ENCODE measurements around the gene NRDE2.

NRDE2 gene

DNA sequence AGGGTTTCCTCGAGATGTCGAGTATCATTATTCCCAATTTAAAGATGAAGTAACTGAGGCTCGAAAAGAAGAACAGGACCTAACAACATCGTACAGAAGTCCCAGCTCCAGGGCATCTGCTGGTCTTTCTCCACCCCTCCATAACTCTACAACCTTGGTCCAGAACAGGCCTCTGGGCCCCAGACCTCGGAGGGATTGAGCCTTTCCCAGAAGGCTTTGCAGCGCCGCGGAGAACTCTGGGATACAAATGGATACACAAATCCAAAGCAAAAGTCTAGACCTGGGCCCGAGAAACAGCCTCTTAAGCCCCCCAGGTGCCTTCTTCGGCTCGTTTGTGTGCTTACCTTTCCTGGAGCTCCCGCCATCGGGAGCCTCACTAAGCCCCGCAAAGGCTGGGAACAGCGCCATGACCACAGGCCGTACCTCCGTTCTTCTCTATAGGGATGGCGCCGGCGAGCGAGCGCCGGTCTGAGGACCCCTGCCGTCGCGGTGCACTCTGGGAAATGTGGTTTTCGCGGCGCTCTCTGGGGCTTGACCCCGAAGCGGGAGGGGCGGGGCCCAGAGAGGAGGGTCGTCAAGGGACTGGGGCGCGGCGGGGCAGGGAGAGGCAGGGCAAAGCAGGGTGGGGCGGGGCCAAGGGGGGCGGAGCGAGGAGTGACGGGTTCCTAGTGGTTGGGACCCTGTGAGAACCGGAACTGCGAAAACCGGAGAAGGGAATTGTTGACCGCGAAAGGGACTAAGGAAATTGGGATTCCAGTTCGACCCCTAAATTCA is at the start of gene NRDE2:
Gene NRDE2 (minus strand): TSS at position 445 of the 774 bp plus-strand sequence. CDS start 37 bp downstream, at position 408.
- peak; percentile 98 for DNase-seq

GRCh38 chr14:90381011-90381786 is 49.5 kb upstream of the NRDE2 start:
- no peak for DNase-seq

DNA sequence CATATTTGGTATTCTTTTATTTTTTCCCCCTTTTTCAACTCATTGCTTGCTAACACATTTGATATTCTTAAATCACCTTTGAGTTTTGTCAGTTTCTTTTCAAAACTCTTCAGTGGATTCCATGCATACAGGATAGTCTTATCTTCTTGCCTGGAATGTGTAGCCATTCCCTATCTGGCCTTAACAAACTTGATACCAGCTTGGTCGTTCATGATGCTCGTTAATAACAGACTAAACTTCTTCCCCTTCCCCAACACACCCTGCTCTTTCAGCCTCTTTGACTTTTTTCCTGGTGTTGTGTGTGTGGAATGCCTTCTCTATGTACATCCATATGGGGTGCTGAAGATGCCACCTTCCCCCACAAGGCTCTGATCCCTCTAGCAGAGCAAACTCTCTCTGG is 47.4 kb upstream of the NRDE2 start:
- no peak for DNase-seq

DNA sequence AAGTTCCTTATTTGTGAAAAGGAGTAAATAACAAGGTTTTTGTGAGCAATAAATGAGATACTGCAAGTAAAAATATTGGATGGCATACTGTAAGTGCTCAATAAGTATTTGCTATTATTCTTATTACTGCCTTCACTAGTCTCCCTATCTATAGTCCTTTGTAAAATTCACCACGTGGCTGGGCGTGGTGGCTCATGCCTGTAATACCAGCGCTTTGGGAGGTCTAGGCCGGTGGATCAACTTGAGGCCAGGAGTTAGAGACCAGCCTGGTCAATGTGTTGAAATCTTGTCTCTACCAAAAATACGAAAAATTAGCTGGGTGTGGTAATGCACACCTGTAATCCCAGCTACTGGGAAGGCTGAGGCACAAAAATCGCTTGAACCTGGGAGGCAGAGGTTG is 46.5 kb upstream of the NRDE2 start:
- no peak for DNase-seq

GRCh38 chr14:90375934-90376333 is 44.2 kb upstream of the NRDE2 start:
- no peak for DNase-seq

GRCh38 chr14:90374813-90375212 is 43.1 kb upstream of the NRDE2 start:
- no peak for DNase-seq

DNA sequence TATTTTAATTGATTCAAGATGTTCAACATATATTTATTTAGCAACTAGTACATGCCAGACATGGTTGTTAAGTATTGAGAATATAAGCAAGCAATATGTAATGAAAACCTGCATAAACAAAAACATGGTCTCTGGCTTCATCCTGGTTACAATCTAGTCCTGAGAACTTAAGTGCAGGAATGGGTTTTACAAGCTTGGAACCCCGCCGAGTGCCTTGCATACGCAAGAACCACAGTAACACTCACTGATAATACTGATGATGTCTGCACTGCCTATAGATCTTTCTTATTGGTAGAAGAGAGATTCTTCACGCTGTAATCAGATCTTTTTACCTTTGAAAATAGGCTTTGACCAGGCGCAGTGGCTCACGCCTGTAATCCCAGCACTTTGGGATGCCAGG is 42.1 kb upstream of the NRDE2 start:
- no peak for DNase-seq

GRCh38 chr14:90368946-90369721 is 37.4 kb upstream of the NRDE2 start:
- peak; percentile 13 for DNase-seq

DNA sequence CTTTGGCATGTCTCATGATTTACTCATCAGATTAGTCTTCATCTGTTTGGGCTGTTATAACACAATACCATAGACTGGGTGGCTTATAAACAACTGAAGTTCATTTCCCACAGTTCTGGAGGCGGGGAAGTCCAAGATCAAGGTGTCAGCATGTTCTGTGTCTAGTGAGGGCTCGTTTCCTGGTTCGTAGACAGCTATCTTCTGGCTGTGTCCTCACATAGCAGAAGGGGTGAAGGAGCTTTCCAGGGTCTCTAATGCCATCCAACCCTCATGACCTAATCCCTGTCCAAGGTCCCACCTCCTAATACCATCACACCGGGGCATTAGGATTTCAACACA is 30.8 kb upstream of the NRDE2 start:
- DNase-seq: no peak

GRCh38 chr14:90361865-90362557 is 30.3 kb upstream of the NRDE2 start:
- no peak for DNase-seq

- DNase-seq: no peak
Measured at GRCh38 chr14:90358359-90358758, 26.6 kb upstream of the NRDE2 start.

DNA sequence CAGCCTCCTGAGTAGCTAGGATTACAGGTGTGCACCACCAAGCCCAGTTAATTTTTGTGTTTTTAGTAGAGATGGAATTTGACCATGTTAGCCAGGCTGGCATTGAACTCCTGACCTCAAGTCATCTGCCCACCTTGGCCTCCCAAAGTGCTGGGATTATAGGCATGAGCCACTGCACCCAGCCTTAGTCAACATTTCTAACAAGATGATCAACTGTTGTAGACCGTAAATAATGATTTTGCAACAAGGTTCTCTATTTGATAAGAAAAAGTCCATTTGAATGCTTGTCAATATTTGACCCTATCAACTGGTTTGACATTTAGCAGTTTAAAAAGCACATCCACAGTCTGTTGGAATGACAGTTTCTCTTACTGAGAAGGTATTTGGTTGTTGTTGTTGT is 25.2 kb upstream of the NRDE2 start:
- no peak for DNase-seq

DNA sequence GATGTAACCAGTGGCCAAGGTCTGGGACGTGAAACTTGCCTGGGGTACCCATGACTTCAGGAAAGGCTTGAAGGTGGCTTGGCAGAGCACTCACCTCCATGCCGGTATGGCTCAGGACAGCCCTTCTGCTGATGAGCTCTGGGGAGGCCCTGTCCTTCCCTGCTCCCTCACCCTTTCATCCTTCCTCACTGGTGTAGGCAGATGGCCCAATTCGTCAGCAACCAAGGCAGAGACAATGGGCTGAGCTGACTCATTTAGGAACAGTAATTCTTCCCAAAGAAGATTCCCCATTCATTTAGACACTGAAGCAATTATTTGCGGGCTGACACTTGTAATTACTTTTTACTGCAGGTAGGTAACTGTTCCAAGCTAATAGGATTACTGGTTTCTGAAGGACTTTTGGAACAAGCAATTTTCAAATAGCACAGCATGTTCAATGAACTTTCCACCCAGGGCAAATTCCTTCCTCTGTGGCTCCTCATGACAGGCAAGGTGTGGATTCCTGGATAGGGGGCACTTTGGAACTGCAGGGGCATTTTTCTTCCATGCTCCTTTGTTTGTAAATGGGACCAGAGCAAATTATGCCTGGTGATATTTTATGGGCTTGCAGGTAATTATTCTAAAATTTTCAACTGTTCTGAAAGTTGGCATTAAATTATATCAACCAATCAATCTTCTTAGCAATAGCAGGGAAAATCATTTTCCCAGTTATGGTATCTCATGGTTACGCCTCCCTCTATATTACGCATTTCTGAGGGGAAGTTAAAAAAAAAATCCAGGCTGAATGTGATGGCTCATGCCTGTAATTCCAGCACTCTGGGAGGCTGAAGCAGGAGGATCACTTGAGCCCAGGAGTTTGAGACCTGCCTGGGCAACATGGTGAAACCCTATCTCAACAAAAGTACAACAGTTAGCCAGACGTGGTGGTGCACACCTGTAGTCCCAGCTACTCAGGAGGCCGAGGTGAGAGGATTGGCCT is 24.1 kb upstream of the NRDE2 start:
- no peak for DNase-seq

- DNase-seq: no peak
Measured at GRCh38 chr14:90354551-90355298, 23.0 kb upstream of the NRDE2 start.

DNA sequence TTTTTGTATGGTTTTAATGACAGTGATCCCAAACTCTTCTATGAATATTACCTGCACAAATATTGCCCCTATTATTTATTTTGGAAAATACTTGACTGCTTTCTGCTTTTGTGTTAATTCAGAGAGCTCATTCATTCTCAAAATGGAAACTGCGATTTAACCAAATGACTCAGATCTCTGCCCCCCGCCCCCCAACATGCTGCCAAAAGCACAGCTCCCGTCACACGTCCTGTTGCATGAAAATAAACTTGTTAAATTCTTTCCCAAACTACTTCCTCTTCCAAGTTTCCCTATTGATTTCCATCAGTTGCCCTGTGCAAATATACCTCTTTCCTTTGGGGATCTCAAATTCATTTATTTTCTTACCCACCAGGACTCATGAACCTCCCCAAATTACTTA is 18.0 kb upstream of the NRDE2 start:
- DNase-seq: no peak

DNA sequence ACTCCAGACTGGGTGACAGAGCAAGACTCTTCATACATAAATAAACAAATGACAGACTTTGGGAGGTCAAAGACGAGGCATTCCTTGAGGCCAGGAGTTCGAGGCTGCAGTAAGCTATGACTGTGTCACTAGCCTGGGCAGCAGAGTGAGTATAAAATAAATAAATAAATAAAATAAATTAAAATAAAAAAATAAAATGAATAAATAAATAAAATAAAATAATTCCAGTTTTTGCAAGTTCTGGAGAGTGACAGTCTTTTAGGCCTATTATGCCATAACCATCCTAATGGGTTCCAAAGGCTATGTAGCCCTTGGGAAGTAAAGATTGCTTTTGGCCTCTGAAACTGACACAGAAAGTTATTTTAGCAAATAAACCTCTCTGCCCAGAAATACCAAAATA is 16.5 kb upstream of the NRDE2 start:
- no peak for DNase-seq

DNA sequence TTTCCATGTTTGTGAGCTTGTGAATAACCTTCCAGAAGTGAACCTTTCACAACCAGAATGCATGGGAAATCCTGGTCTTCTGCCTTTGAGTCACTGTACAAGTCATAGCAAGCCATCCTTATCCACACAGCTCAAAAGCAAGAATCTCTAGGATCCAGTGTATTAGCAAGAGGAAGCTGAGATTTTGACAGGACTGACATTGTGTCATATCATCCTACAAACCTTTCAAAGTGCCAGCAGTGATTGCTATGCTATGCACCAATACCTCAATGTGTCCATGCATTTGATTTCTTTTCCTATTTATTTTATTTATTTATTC is 13.5 kb upstream of the NRDE2 start:
- DNase-seq: no peak

DNA sequence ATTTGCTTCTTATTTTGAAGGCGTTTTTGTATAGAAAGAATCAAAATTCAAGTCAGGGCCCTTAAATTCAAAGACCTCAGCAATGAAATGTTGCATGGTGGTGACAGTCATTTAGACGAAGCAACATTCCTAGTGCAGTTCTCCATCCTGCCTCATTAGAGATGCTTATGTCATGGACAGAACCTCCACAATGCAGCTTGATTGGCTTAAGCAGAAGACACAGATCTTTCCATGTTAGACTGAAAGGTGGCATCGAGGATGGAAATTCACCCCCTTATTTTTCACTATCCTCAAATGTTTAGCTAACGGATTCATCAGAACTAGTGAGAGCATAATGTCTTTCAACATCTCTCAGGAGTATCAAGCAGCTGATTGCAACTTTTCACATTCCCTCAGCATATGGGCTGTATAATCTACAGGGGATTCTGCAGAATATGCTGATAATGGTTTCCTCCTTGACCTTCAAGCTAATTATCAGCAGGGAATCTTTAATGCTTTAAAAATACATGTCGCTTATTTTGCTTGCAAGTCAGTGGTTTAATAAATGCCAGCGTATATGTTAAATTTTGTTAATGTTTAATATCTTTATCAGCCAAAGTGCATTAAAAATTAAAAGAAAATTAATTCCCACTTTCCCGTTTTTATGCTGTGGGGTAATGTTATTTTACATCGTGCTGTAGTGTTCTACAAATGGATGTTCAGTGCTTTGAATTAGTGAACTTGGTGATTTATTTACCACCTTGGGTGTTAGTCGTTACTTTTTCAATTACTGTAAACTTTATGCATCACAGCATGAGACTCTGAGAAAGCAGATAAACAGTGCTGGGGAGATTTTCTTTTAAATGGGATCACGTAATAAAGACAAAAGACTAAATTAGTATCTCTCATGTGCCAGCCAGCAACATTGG is 12.8 kb upstream of the NRDE2 start:
- DNase-seq: no peak

DNA sequence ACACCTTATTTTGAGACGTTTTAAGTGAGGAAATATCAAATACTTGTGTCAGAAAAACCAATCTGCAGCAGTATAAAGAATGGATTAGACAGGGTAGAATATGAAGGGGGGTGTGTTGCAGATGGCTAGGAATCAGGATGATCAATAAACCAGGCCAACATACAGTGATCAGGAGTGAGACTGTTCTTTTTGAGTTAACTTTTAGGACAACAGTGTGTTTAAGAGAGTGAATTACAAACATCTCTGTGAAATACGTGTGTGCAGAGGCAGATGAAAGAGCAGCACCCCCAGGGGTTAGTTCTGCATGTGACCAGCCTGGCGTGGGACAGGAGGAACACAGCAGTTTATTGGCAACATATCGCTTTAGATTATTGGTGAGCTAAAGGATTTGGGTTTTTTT is 10.6 kb upstream of the NRDE2 start:
- no peak for DNase-seq

GRCh38 chr14:90341784-90342183 is 10.0 kb upstream of the NRDE2 start:
- DNase-seq: no peak

All from COR-L47 (cell line).